Keratinocyte (primary cell): Measurements from ENCODE around the gene CUL2.

Source experiments
- EZH2 ChIP-seq: IDR thresholded peaks from one replicate; pipeline ENCODE4 v1.6.1; 2012; ENCODE audit warnings: inconsistent platforms, mild to moderate bottlenecking, low read length, moderate library complexity
- TF ChIP-seq, protein P1 (sequence below), 3 experiments: IDR thresholded peaks in 1 of 3; conservative IDR thresholded peaks in 1 of 3; optimal IDR thresholded peaks in 1 of 3; 2 replicates in 2 of 3; 3 replicates in 1 of 3; pipeline versions ENCODE3 to v1.5.1; 2011; ENCODE audit warnings: low read length in 3 of 3, mild to moderate bottlenecking in 3 of 3, moderate library complexity in 2 of 3, control low read depth in 1 of 3, inconsistent platforms in 1 of 3; ENCODE audit not compliant: insufficient read depth in 2 of 3; ENCODE audit errors: extremely low read depth in 1 of 3

DNA sequence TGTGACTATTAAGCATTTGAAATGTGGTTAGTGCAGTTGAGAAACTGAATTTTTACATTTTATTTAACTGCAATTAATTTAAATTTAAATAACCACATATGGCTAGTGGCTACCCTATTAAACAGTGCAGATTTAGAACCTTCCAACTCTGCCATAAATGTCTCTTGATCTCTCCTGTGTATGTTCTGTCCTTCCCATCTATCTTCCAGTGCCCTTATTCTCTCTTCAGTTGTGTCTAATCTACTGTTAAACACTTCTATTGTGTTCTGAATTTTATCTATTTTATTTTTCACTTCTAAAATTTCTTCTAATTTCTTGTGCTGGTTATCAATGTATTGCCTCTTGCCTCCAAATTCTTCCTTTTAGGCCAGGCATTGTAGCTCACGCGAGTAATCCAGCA is 105.0 kb downstream of the CUL2 start:
- TF ChIP-seq, protein P1, sequence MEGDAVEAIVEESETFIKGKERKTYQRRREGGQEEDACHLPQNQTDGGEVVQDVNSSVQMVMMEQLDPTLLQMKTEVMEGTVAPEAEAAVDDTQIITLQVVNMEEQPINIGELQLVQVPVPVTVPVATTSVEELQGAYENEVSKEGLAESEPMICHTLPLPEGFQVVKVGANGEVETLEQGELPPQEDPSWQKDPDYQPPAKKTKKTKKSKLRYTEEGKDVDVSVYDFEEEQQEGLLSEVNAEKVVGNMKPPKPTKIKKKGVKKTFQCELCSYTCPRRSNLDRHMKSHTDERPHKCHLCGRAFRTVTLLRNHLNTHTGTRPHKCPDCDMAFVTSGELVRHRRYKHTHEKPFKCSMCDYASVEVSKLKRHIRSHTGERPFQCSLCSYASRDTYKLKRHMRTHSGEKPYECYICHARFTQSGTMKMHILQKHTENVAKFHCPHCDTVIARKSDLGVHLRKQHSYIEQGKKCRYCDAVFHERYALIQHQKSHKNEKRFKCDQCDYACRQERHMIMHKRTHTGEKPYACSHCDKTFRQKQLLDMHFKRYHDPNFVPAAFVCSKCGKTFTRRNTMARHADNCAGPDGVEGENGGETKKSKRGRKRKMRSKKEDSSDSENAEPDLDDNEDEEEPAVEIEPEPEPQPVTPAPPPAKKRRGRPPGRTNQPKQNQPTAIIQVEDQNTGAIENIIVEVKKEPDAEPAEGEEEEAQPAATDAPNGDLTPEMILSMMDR (optimal IDR thresholded peaks at IDR 0.05 in 1 of 3, IDR thresholded peaks at IDR 0.05 in 1 of 3, conservative IDR thresholded peaks at IDR 0.05 in 1 of 3; ENCODE audit: extremely low read depth in 1 of 3, insufficient read depth in 2 of 3, low read length in 3 of 3): no peak
- no peak for TF ChIP-seq EZH2
